ENCODE results near the gene TRMT2A.

Gene TRMT2A

GRCh38 chr22:20125201-20126174 is 8.5 kb upstream of the TRMT2A start:
- H3K9ac ChIP-seq (ENCODE audit: low read length): no peak overlapping the region
- TF ChIP-seq EZH2 (IDR thresholded peaks at IDR 0.05; ENCODE audit: borderline replicate concordance, low read length): no peak
- H3K79me2 ChIP-seq (ENCODE audit: insufficient read depth, low read length): peaks cover 12% of the 10 kb centered on the region
- H3K4me3 ChIP-seq (ENCODE audit: low read depth, low read length, poor library complexity, severe bottlenecking): no peak overlapping the region
- H3K36me3 ChIP-seq (ENCODE audit: insufficient read depth, low read length): peaks cover 74% of the 10 kb centered on the region
- H3K4me1 ChIP-seq (ENCODE audit: insufficient read depth, low read length, severe bottlenecking): peaks cover under 1% of the 10 kb centered on the region
- no peaks in the 10 kb centered on the region; the same call in 1 of the 2 replicates for H3F3A ChIP-seq (ENCODE audit: insufficient read depth, low read length)
- H3K27me3 ChIP-seq (ENCODE audit: insufficient read depth, low read length): no peaks in the 10 kb centered on the region
- no peak overlapping the region for H3K27ac ChIP-seq (ENCODE audit: low read depth, low read length, poor library complexity, severe bottlenecking)
- no peak overlapping the region for H2AFZ ChIP-seq (ENCODE audit: low read length)
- no peaks in the 10 kb centered on the region for H3K9me2 ChIP-seq (ENCODE audit: low read depth, low read length)
- no peaks in the 10 kb centered on the region for H4K20me1 ChIP-seq (ENCODE audit: insufficient read depth, low read length)
- H3K9me3 ChIP-seq (ENCODE audit: low read length): no peaks in the 10 kb centered on the region
- H3K4me2 ChIP-seq (ENCODE audit: low read length): no peak overlapping the region

GRCh38 chr22:20124083-20124787 is 7.2 kb upstream of the TRMT2A start:
- peaks cover 11% of the 10 kb centered on the region for H3K4me1 ChIP-seq (ENCODE audit: insufficient read depth, low read length, severe bottlenecking)
- H4K20me1 ChIP-seq (ENCODE audit: insufficient read depth, low read length): no peaks in the 10 kb centered on the region
- H3F3A ChIP-seq (ENCODE audit: insufficient read depth, low read length): no peaks in the 10 kb centered on the region; the same call in 1 of the 2 replicates
- no peaks in the 10 kb centered on the region for H3K9me3 ChIP-seq (ENCODE audit: low read length)
- no peak overlapping the region for H3K4me3 ChIP-seq (ENCODE audit: low read depth, low read length, poor library complexity, severe bottlenecking)
- no peak overlapping the region for H3K4me2 ChIP-seq (ENCODE audit: low read length)
- no peak overlapping the region for H3K27ac ChIP-seq (ENCODE audit: low read depth, low read length, poor library complexity, severe bottlenecking)
- H3K79me2 ChIP-seq (ENCODE audit: insufficient read depth, low read length): peaks cover 24% of the 10 kb centered on the region
- H3K9ac ChIP-seq (ENCODE audit: low read length): no peak overlapping the region
- peaks cover 87% of the 10 kb centered on the region for H3K36me3 ChIP-seq (ENCODE audit: insufficient read depth, low read length)
- TF ChIP-seq CTCF (IDR thresholded peaks at IDR 0.05; ENCODE audit: low read length) (no peak), EZH2 (IDR thresholded peaks at IDR 0.05; ENCODE audit: borderline replicate concordance, low read length) (no peak)
- no peaks in the 10 kb centered on the region for H3K9me2 ChIP-seq (ENCODE audit: low read depth, low read length)
- no peaks in the 10 kb centered on the region for H3K27me3 ChIP-seq (ENCODE audit: insufficient read depth, low read length)
- no peak overlapping the region for H2AFZ ChIP-seq (ENCODE audit: low read length)

DNA sequence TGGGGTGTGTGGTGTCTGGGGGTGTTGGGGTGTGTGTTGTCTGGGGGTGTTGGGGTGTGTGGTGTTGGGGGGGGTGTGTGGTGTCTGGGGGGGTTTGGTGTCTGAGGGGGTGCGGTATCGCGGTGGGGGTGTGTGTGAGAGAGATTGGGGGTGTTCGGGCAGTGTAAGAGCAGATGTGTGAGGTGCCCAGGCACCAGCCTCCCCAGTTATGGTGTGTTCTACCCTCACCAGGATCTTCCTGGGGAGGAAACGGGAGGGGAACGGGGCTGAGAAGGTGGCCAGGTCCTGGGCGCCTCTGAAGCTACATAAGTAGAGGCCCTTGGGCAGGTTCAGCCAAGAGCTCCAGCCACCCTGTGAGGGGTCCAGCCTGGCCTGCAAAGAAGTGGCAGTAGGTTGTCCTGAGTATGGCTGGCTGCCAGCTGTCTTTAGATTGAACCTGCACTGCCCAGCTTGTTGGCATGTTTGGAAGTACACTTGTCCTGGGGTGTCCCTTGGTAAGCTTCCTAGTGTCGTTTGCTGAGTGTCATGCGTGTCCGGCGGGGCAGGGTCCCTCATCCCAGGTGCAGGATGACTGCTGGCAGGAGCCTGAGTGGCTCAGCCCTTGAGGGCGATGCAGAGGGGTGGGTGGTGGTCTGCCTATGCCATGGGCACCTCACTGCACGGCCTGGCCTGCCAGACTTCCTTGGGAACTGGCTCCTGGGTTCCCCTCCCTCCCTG is 6.5 kb upstream of the TRMT2A start:
- no peak overlapping the region for H3K27ac ChIP-seq (ENCODE audit: low read depth, low read length, poor library complexity, severe bottlenecking)
- H3K4me1 ChIP-seq (ENCODE audit: insufficient read depth, low read length, severe bottlenecking): peaks cover 18% of the 10 kb centered on the region
- H3K4me3 ChIP-seq (ENCODE audit: low read depth, low read length, poor library complexity, severe bottlenecking): no peak overlapping the region
- H4K20me1 ChIP-seq (ENCODE audit: insufficient read depth, low read length): no peaks in the 10 kb centered on the region
- H2AFZ ChIP-seq (ENCODE audit: low read length): no peak overlapping the region
- H3K27me3 ChIP-seq (ENCODE audit: insufficient read depth, low read length): no peaks in the 10 kb centered on the region
- H3K9ac ChIP-seq (ENCODE audit: low read length): no peak overlapping the region
- H3K4me2 ChIP-seq (ENCODE audit: low read length): no peak overlapping the region
- H3K9me2 ChIP-seq (ENCODE audit: low read depth, low read length): no peaks in the 10 kb centered on the region
- H3K9me3 ChIP-seq (ENCODE audit: low read length): no peaks in the 10 kb centered on the region
- peaks cover 94% of the 10 kb centered on the region for H3K36me3 ChIP-seq (ENCODE audit: insufficient read depth, low read length)
- H3K79me2 ChIP-seq (ENCODE audit: insufficient read depth, low read length): peaks cover 31% of the 10 kb centered on the region
- TF ChIP-seq EZH2 (IDR thresholded peaks at IDR 0.05; ENCODE audit: borderline replicate concordance, low read length): no peak
- no peak for TF ChIP-seq CTCF (IDR thresholded peaks at IDR 0.05; ENCODE audit: low read length)
- H3F3A ChIP-seq (ENCODE audit: insufficient read depth, low read length): no peaks in the 10 kb centered on the region; the same call in 1 of the 2 replicates

Data from OCI-LY1 (cell line).